ENCODE results near the gene TNFRSF25.
"Not testable (repeated sequence)": the region's sequence is repeated elsewhere in the genome, so short reads cannot be mapped to it uniquely, and the experiment has no call there.

The TNFRSF25 gene

GRCh38 chr1:6447818-6448748, 17.9 kb downstream of the TNFRSF25 start:
- Histone ChIP-seq H3K4me3 (ENCODE audit: low read depth, low read length) (no peak overlapping the region), H3K27me3 (peaks cover 56% of the 10 kb centered on the region), H3K4me1 (no peaks in the 10 kb centered on the region), H3K9me3 (no peaks in the 10 kb centered on the region), H3K36me3 (no peaks in the 10 kb centered on the region)
- no peak for TF ChIP-seq CTCF (IDR thresholded peaks at IDR 0.05; ENCODE audit: low read depth, low read length)
- DNase-seq: no peak

GRCh38 chr1:6447016-6447817, 18.8 kb downstream of the TNFRSF25 start:
- H3K36me3 ChIP-seq: no peaks in the 10 kb centered on the region
- TF ChIP-seq CTCF (IDR thresholded peaks at IDR 0.05; ENCODE audit: low read depth, low read length): no peak

DNA sequence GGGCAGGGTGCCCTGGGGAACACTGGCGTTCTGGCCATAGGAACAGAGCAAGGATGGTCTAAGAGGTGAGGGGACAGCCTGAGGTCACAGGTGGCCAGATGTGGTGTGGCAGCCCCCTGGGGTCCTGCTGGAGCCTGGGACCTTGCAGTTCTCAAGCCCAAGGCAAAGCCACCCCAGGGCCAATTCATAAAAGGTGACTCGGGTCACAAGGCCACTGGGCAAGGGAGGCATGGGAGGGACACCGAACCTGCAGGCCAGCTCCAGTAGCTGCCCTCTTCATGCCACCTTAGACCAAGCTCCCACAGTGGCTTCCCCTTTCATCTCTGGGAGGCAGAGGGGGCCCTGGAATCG, 19.3 kb downstream of the TNFRSF25 start:
- TF ChIP-seq CTCF (IDR thresholded peaks at IDR 0.05; ENCODE audit: low read depth, low read length): no peak
- H3K4me1 ChIP-seq: no peaks in the 10 kb centered on the region
- H3K4me3 ChIP-seq (ENCODE audit: low read depth, low read length): no peak overlapping the region
- DNase-seq: no peak
- peaks cover 47% of the 10 kb centered on the region for H3K27me3 ChIP-seq
- H3K9me3 ChIP-seq: no peaks in the 10 kb centered on the region
- no peaks in the 10 kb centered on the region for H3K36me3 ChIP-seq

More at GRCh38 chr1:6447016-6447817, 18.8 kb downstream of the TNFRSF25 start:
- DNase-seq: no peak
- H3K9me3 ChIP-seq: no peaks in the 10 kb centered on the region
- peaks cover 49% of the 10 kb centered on the region for H3K27me3 ChIP-seq
- no peaks in the 10 kb centered on the region for H3K4me1 ChIP-seq
- H3K4me3 ChIP-seq (ENCODE audit: low read depth, low read length): no peak overlapping the region

GRCh38 chr1:6445929-6446328, 20.0 kb downstream of the TNFRSF25 start:
- not testable (repeated sequence) for H3K4me1 ChIP-seq; DNase-seq; H3K4me3 ChIP-seq (ENCODE audit: low read depth, low read length); H3K36me3 ChIP-seq; H3K9me3 ChIP-seq
- H3K27me3 ChIP-seq: peaks cover 42% of the 10 kb centered on the region

- Histone ChIP-seq H3K4me3 (ENCODE audit: low read depth, low read length) (no peak overlapping the region), H3K9me3 (no peaks in the 10 kb centered on the region), H3K4me1 (no peaks in the 10 kb centered on the region), H3K27me3 (peaks cover 38% of the 10 kb centered on the region), H3K36me3 (no peaks in the 10 kb centered on the region)
- TF ChIP-seq CTCF (IDR thresholded peaks at IDR 0.05; ENCODE audit: low read depth, low read length): peak; percentile 46
- peak; percentile 55 for DNase-seq
Measured at GRCh38 chr1:6445062-6445763, 20.8 kb downstream of the TNFRSF25 start.

GRCh38 chr1:6444377-6444776, 21.6 kb downstream of the TNFRSF25 start:
- H3K27me3 ChIP-seq: peaks cover 31% of the 10 kb centered on the region
- H3K9me3 ChIP-seq: no peaks in the 10 kb centered on the region
- TF ChIP-seq CTCF (IDR thresholded peaks at IDR 0.05; ENCODE audit: low read depth, low read length): no peak
- no peak for DNase-seq
- H3K36me3 ChIP-seq: no peaks in the 10 kb centered on the region
- no peak overlapping the region for H3K4me3 ChIP-seq (ENCODE audit: low read depth, low read length)
- no peaks in the 10 kb centered on the region for H3K4me1 ChIP-seq
